Activated T-cell treated with anti-CD3 and anti-CD28 coated beads, Interleukin-2, amount 50 U/mL, for 1 hour (primary cell): ENCODE measurements around the gene ZNF214.

Experiments
- DNase-seq: peaks from one replicate; pipeline ENCODE4 v3.0.0-alpha.2; 2020

ZNF214 gene

GRCh38 chr11:7020183-7020917 is at the start of gene ZNF214, which contains the start of gene NLRP14:
Gene ZNF214, minus strand, starts transcription at chr11:7020346. Its CDS starts 17,511 bp downstream, at chr11:7002835.
Gene NLRP14, plus strand, starts transcription at chr11:7020479. Its CDS starts 18,108 bp downstream, at chr11:7038587.
- DNase-seq, result no peak

GRCh38 chr11:7062534-7062933 is 42.4 kb upstream of the ZNF214 start:
- no peak for DNase-seq

GRCh38 chr11:7060868-7061267 is 40.7 kb upstream of the ZNF214 start:
- DNase-seq, result no peak

GRCh38 chr11:7057641-7058040 is 37.5 kb upstream of the ZNF214 start:
- DNase-seq, result no peak

- DNase-seq, result no peak
These were observed 36.8 kb upstream of the ZNF214 start for GRCh38 chr11:7056828-7057513.

GRCh38 chr11:7050191-7050590 is 30.0 kb upstream of the ZNF214 start:
- DNase-seq, result no peak

- DNase-seq, result no peak
These were observed 26.5 kb upstream of the ZNF214 start for GRCh38 chr11:7046474-7047175.

- no peak for DNase-seq
These were observed 13.9 kb upstream of the ZNF214 start for GRCh38 chr11:7034019-7034418.

GRCh38 chr11:7032692-7033091 is 12.5 kb upstream of the ZNF214 start:
- no peak for DNase-seq

- no peak for DNase-seq
These were observed 11.3 kb upstream of the ZNF214 start for GRCh38 chr11:7031471-7031871.

- DNase-seq, result no peak
These were observed 10.7 kb upstream of the ZNF214 start for GRCh38 chr11:7030836-7031235.

- DNase-seq, result no peak
These were observed 8.0 kb upstream of the ZNF214 start for GRCh38 chr11:7028141-7028540.

- no peak for DNase-seq
These were observed 1.2 kb upstream of the ZNF214 start for GRCh38 chr11:7021318-7021717.

- DNase-seq, result no peak
These were observed 505 bp downstream of the ZNF214 start for GRCh38 chr11:7019500-7020182.

GRCh38 chr11:7016011-7016410 is 4.1 kb downstream of the ZNF214 start:
- DNase-seq, result no peak

GRCh38 chr11:7014118-7014517 is 6.0 kb downstream of the ZNF214 start:
- DNase-seq, result no peak

- DNase-seq, result no peak
These were observed 15.7 kb downstream of the ZNF214 start for GRCh38 chr11:7004482-7004881.

GRCh38 chr11:6995703-6996102 is 24.4 kb downstream of the ZNF214 start:
- no peak for DNase-seq

GRCh38 chr11:6992457-6993417 is 27.4 kb downstream of the ZNF214 start:
- DNase-seq, result no peak

- DNase-seq, result no peak
These were observed 28.1 kb downstream of the ZNF214 start for GRCh38 chr11:6992026-6992425.

- DNase-seq, result no peak
These were observed 28.9 kb downstream of the ZNF214 start for GRCh38 chr11:6991227-6991626.

GRCh38 chr11:6988506-6988905 is 31.6 kb downstream of the ZNF214 start:
- DNase-seq, result no peak
